Adrenal gland (tissue), 12 donors: ENCODE measurements around the gene IL1B. TPM values are rescaled to one million over a fixed set of nuclear protein-coding genes. Genes with fewer than 3 reads are reported as not detected.
"Not testable (repeated sequence)": the region's sequence is repeated elsewhere in the genome, so short reads cannot be mapped to it uniquely, and the experiment has no call there.

Experiments
- DNase-seq, 7 donors: peaks; one replicate each; pipeline ENCODE4 v3.0.0-alpha.2; 2019 to 2020
- H3K27ac ChIP-seq, 5 donors: fragments of 200-600 bp; sonication (generic) in 4 of 5; 1 replicate in 3 of 5; 2 replicates in 2 of 5; pipeline versions ENCODE4 v1.5.1 to v1.8.0; 2016 to 2020; ENCODE audit warnings: mild to moderate bottlenecking in 1 of 5
- H3K27me3 ChIP-seq: fragments of 200-600 bp; 2 replicates; pipeline ENCODE4 v1.8.0; 2021
- H3K36me3 ChIP-seq, 2 donors: fragments of 200-600 bp; replicated peaks in 1 of 2; 1 replicate in 1 of 2; 2 replicates in 1 of 2; pipeline versions ENCODE4 v1.5.1 to v1.8.0; 2018 to 2022
- H3K4me1 ChIP-seq, 2 donors: fragments of 200-600 bp; replicated peaks in 1 of 2; 1 replicate in 1 of 2; 2 replicates in 1 of 2; pipeline versions ENCODE4 v1.5.1 to v1.8.0; 2018 to 2021
- H3K4me3 ChIP-seq, 4 donors: fragments of 200-600 bp; sonication (generic) in 3 of 4; one replicate each; pipeline ENCODE4 v1.5.1; 2016 to 2018
- H3K9me3 ChIP-seq, 3 donors: fragments of 200-600 bp; sonication (generic) in 1 of 3; replicated peaks in 1 of 3; 1 replicate in 2 of 3; 2 replicates in 1 of 3; pipeline versions ENCODE4 v1.5.1 to v1.8.0; 2016 to 2021
- POLR2A ChIP-seq, 2 donors: fragments of 450-650 bp; IDR thresholded peaks; one replicate each; pipeline ENCODE4 v1.6.1; 2017; ENCODE audit warnings: antibody characterized with exemption in 2 of 2, mild to moderate bottlenecking in 2 of 2, moderate library complexity in 1 of 2
- WGBS, 4 donors: extraction: QIAGEN DNeasy Blood & Tissue Kit in 2 of 4; methylation state at CpG; one replicate each; pipeline versions ENCODE4 v1.1.5 to v1.1.7; 2013 to 2017; 5-methylcytosine and 5-hydroxymethylcytosine counted together
- intact Hi-C, 2 donors: fragments of 100-400 bp; cut with DNase I; formaldehyde crosslinking; loops; one replicate each; pipeline versions ENCODE4 v1.14.1 to v1.15.0; 2022 to 2023
- polyA plus RNA-seq, 3 donors: library from polyadenylated mRNA; stranded (reverse); fragments of 200-250 nt in 2 of 3; fragments of 350-450 nt in 1 of 3; fragmentation: Illumina TruSeq in 1 of 3; extraction: RNeasy Lipid Tissue Mini Kit (QIAGEN cat#74804) in 1 of 3; gene quantifications; one replicate each; pipeline ENCODE4 v1.2.3, GENCODE V29; 2013 to 2014
- total RNA-seq, 9 donors: library from RNA; depleted of rRNA in 4 of 9; stranded (reverse); fragments of >200 nt in 4 of 9; fragments of 120-200 nt in 1 of 9; fragmentation: NEBNext Ultra II Directional in 1 of 9; extraction: Animal tissue kit (Norgen Biotek cat#: 25700) in 1 of 9; gene quantifications; one replicate each; pipeline versions ENCODE4 v1.1.0 to v1.2.4, GENCODE V29; 2013 to 2023
- TF ChIP-seq, protein P1 (sequence below), 6 experiments: fragments of 450-650 bp in 4 of 6; fragments of 200-600 bp in 2 of 6; sonication (generic) in 1 of 6; IDR thresholded peaks; 1 replicate in 5 of 6; 2 replicates in 1 of 6; pipeline versions ENCODE4 v1.5.1 to v1.8.0; 2016 to 2021; ENCODE audit warnings: antibody characterized with exemption in 6 of 6, mild to moderate bottlenecking in 2 of 6, moderate library complexity in 1 of 6
- donor health status: healthy with polysubstance abuse.
- donor health status: Bipolar disorder and iron deficiency.
- donor health status: DM: yes; HTN: yes; CAD: no.
- donor health status: DM: no; HTN: no; CAD: no.
- donor health status: DM: no; HTN: no; CAD: no.
- donor health status: DM: yes; HTN: yes; CAD: no.

Gene IL1B
- total and polyA plus RNA-seq, 12 donors = 0.44 to 5.9 (median 1.5) TPM; not detected in 1

DNA sequence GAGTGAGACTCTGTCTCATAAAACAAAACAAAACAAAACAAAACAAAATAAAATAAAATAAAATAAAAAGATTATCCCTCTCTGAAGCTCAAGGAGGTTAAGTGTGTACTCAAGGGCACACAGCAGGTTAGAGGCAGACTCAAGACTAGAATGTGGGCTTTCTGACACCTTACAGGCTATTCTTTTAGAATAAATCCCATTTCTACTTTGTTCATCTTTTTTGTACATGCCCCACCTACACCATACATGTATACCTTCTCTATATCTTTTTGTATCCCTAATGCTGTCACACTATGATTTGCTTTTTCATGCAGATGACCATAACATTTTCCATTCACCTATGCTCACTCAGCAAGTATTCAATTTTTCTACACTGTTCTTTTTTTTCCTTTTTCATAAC, 2.6 kb downstream of the IL1B start:
- intact Hi-C loops = no loop called here
- Histone ChIP-seq H3K9me3 (no peaks in the 10 kb centered on the region), H3K36me3 (no peaks in the 10 kb centered on the region), H3K4me3 (no peak overlapping the region), H3K27ac (no peak overlapping the region), H3K4me1 (peaks cover 3 to 5% of the 10 kb centered on the region in 2 donors), H3K27me3 (no peaks in the 10 kb centered on the region)
- DNase-seq = no peak
- TF ChIP-seq, protein P1, sequence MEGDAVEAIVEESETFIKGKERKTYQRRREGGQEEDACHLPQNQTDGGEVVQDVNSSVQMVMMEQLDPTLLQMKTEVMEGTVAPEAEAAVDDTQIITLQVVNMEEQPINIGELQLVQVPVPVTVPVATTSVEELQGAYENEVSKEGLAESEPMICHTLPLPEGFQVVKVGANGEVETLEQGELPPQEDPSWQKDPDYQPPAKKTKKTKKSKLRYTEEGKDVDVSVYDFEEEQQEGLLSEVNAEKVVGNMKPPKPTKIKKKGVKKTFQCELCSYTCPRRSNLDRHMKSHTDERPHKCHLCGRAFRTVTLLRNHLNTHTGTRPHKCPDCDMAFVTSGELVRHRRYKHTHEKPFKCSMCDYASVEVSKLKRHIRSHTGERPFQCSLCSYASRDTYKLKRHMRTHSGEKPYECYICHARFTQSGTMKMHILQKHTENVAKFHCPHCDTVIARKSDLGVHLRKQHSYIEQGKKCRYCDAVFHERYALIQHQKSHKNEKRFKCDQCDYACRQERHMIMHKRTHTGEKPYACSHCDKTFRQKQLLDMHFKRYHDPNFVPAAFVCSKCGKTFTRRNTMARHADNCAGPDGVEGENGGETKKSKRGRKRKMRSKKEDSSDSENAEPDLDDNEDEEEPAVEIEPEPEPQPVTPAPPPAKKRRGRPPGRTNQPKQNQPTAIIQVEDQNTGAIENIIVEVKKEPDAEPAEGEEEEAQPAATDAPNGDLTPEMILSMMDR (IDR thresholded peaks at IDR 0.05) = no peak
- no peak for TF ChIP-seq POLR2A (IDR thresholded peaks at IDR 0.05)

DNA sequence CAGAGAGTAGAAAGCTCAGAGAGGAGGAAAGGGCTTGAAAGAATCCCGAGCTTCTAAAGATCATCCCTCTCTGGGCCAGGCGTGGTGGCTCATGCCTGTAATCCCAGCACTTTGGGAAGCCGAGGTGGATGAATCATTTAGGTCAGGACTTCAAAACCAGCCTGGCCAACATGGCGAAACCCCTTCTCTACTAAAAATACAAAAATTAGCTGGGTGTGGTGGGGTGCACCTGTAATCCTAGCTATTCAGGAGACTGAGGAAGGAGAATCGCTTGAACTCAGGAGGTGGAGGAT, 3.0 kb downstream of the IL1B start:
- H3K27ac ChIP-seq, H3K36me3 ChIP-seq, H3K4me1 ChIP-seq, H3K4me3 ChIP-seq, H3K9me3 ChIP-seq, H3K27me3 ChIP-seq, DNase-seq, intact Hi-C loops: not testable (repeated sequence)
- 93 to 99% (median 96%) methylated on average over 5 of the region's 5 CpGs for WGBS, 4 donors

DNA sequence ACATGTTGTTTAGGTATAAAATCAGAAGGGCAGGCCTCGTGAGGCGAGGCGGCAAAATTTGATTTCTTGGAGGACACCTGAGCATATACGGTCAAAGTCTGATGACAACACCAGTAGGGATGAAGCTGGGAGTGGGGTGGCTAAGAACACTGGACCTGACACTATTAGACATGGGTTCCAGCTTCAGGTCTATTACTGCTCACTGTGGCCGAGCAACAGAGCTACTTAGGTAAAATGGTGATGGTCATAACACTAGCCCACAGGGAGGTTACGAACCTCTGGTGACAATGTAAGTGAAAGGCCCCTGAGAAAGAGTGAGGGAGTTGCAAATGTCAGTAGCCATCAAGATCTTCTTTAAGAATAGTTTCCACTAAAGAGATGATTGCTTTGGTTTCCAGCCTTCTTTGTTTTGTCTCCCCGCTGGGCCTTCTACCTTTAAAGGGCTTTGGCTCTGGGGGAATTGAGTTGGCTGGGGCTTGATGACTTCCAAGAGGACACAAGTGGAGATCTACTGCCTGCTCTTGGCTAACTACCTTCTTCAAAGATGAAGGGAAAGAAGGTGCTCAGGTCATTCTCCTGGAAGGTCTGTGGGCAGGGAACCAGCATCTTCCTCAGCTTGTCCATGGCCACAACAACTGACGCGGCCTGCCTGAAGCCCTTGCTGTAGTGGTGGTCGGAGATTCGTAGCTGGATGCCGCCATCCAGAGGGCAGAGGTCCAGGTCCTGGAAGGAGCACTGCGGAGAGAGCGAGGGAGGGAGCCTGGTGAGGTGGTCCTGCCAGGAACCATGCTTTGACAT, 3.5 kb downstream of the IL1B start:
- TF ChIP-seq POLR2A (IDR thresholded peaks at IDR 0.05) = no peak
- TF ChIP-seq, protein P1 (IDR thresholded peaks at IDR 0.05) = no peak
- no peak for DNase-seq
- Histone ChIP-seq H3K4me3 (no peak overlapping the region), H3K36me3 (no peaks in the 10 kb centered on the region), H3K9me3 (no peaks in the 10 kb centered on the region), H3K27me3 (no peaks in the 10 kb centered on the region), H3K4me1 (peaks cover 3 to 5% of the 10 kb centered on the region in 2 donors), H3K27ac (no peak overlapping the region)
- 90 to 98% (median 97%) methylated on average over 14 of the region's 14 CpGs for WGBS, 4 donors
- intact Hi-C loops = no loop called here

DNA sequence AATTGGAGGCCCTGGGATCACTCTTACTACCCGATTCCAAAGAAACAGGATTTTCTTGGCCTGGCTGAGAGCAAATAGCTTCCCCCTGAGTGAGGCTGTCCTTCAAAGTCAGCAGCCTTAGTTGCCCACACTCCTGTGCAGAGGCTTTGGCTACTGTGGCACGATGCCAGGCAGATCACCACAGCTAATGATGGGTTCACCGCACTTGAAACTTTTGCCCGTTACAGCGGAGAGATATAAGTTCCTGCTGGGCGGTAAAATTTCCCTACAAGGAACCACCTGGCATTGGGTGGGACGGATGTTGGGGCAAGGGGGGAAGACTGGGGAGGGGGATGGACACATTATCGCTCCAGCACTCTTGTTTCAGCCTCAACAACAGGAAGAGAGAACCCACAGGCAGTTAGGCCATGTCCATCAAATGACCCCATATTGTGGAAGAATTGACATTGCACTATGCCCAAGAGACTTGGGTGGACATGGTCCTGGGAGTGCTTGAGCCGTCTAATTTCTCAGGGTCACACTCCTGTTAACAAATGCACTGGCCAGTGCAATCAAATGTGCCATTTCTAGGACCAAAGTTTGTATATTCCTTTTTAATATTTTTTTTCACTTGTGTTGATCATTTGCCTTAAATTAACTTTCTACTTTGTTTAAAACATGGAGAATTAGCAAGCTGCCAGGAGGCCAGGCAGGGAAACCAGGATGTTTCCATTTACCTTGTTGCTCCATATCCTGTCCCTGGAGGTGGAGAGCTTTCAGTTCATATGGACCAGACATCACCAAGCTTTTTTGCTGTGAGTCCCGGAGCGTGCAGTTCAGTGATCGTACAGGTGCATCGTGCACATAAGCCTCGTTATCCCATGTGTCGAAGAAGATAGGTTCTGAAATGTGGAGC, 4.4 kb downstream of the IL1B start:
- intact Hi-C loops = no loop called here
- Histone ChIP-seq H3K27ac (no peak overlapping the region), H3K4me1 (peaks cover 3 to 5% of the 10 kb centered on the region in 2 donors), H3K9me3 (no peaks in the 10 kb centered on the region), H3K27me3 (no peaks in the 10 kb centered on the region), H3K4me3 (no peak overlapping the region), H3K36me3 (no peaks in the 10 kb centered on the region)
- TF ChIP-seq POLR2A (IDR thresholded peaks at IDR 0.05) = no peak
- TF ChIP-seq, protein P1 (IDR thresholded peaks at IDR 0.05) = no peak
- WGBS, 4 donors = 76 to 91% (median 85%) methylated on average over 15 of the region's 15 CpGs
- DNase-seq = no peak
